ENCODE results near the gene SURF2.
"Not testable (repeated sequence)": the region's sequence is repeated elsewhere in the genome, so short reads cannot be mapped to it uniquely, and the experiment has no call there.

The SURF2 gene

GRCh38 chr9:133389562-133389961 lies 33.2 kb downstream of the SURF2 start:
- no peak for ATAC-seq
- Mint-ChIP-seq H3K27ac (no peak overlapping the region), H3K9me3 (peaks cover 3% of the 10 kb centered on the region), H3K4me3 (no peak overlapping the region), H3K27me3 (peaks cover 49% of the 10 kb centered on the region), H3K36me3 (no peaks in the 10 kb centered on the region), H3K4me1 (no peaks in the 10 kb centered on the region)

GRCh38 chr9:133390713-133391112 lies 34.4 kb downstream of the SURF2 start:
- Mint-ChIP-seq H3K4me1 (no peaks in the 10 kb centered on the region), H3K4me3 (no peak overlapping the region), H3K36me3 (no peaks in the 10 kb centered on the region), H3K9me3 (peaks cover 3% of the 10 kb centered on the region), H3K27ac (no peak overlapping the region), H3K27me3 (peaks cover 61% of the 10 kb centered on the region)
- no peak for ATAC-seq

GRCh38 chr9:133391449-133391848 lies 35.1 kb downstream of the SURF2 start:
- ATAC-seq, H3K27ac Mint-ChIP-seq, H3K4me3 Mint-ChIP-seq, H3K36me3 Mint-ChIP-seq, H3K4me1 Mint-ChIP-seq, H3K9me3 Mint-ChIP-seq: not testable (repeated sequence)
- peaks cover 62% of the 10 kb centered on the region for H3K27me3 Mint-ChIP-seq

GRCh38 chr9:133392308-133392707 lies 36.0 kb downstream of the SURF2 start:
- H3K4me3 Mint-ChIP-seq, H3K9me3 Mint-ChIP-seq, H3K4me1 Mint-ChIP-seq, H3K27ac Mint-ChIP-seq, ATAC-seq, H3K36me3 Mint-ChIP-seq: not testable (repeated sequence)
- H3K27me3 Mint-ChIP-seq: peaks cover 62% of the 10 kb centered on the region

GRCh38 chr9:133393399-133393798 lies 37.0 kb downstream of the SURF2 start:
- H3K36me3 Mint-ChIP-seq: no peaks in the 10 kb centered on the region
- no peak for ATAC-seq
- no peaks in the 10 kb centered on the region for H3K4me1 Mint-ChIP-seq
- no peak overlapping the region for H3K4me3 Mint-ChIP-seq
- H3K9me3 Mint-ChIP-seq: peaks cover 3% of the 10 kb centered on the region
- no peak overlapping the region for H3K27ac Mint-ChIP-seq
- H3K27me3 Mint-ChIP-seq: peaks cover 62% of the 10 kb centered on the region

GRCh38 chr9:133394687-133395271 lies 38.4 kb downstream of the SURF2 start:
- ATAC-seq: no peak
- H3K27ac Mint-ChIP-seq: no peak overlapping the region
- H3K9me3 Mint-ChIP-seq: peaks cover 3% of the 10 kb centered on the region
- H3K36me3 Mint-ChIP-seq: no peaks in the 10 kb centered on the region
- no peak overlapping the region for H3K4me3 Mint-ChIP-seq
- H3K27me3 Mint-ChIP-seq: peaks cover 55% of the 10 kb centered on the region
- no peaks in the 10 kb centered on the region for H3K4me1 Mint-ChIP-seq

GRCh38 chr9:133396952-133397351 lies 40.6 kb downstream of the SURF2 start:
- Mint-ChIP-seq H3K27ac (no peak overlapping the region), H3K27me3 (peaks cover 39% of the 10 kb centered on the region), H3K4me1 (no peaks in the 10 kb centered on the region), H3K4me3 (no peak overlapping the region), H3K36me3 (no peaks in the 10 kb centered on the region), H3K9me3 (peaks cover 3% of the 10 kb centered on the region)
- no peak for ATAC-seq

- Mint-ChIP-seq H3K9me3 (peaks cover under 1% of the 10 kb centered on the region), H3K36me3 (no peaks in the 10 kb centered on the region), H3K27ac (no peak overlapping the region), H3K4me3 (no peak overlapping the region), H3K4me1 (no peaks in the 10 kb centered on the region), H3K27me3 (peaks cover 35% of the 10 kb centered on the region)
- no peak for ATAC-seq
These were observed 41.0 kb downstream of the SURF2 start for GRCh38 chr9:133397370-133397769.

GRCh38 chr9:133397895-133398294 lies 41.5 kb downstream of the SURF2 start:
- Mint-ChIP-seq H3K27me3 (peaks cover 30% of the 10 kb centered on the region), H3K4me1 (no peaks in the 10 kb centered on the region), H3K4me3 (no peak overlapping the region), H3K9me3 (no peaks in the 10 kb centered on the region), H3K36me3 (no peaks in the 10 kb centered on the region), H3K27ac (no peak overlapping the region)
- no peak for ATAC-seq

- no peaks in the 10 kb centered on the region for H3K9me3 Mint-ChIP-seq
- H3K27me3 Mint-ChIP-seq: peaks cover 6% of the 10 kb centered on the region
- peaks cover 4% of the 10 kb centered on the region for H3K36me3 Mint-ChIP-seq
- no peak overlapping the region for H3K4me3 Mint-ChIP-seq
- H3K27ac Mint-ChIP-seq: no peak overlapping the region
- ATAC-seq: no peak
- peaks cover 7% of the 10 kb centered on the region for H3K4me1 Mint-ChIP-seq
These were observed 43.9 kb downstream of the SURF2 start for GRCh38 chr9:133400292-133400691.

GRCh38 chr9:133401588-133401987 lies 45.2 kb downstream of the SURF2 start:
- Mint-ChIP-seq H3K36me3 (peaks cover 16% of the 10 kb centered on the region), H3K9me3 (no peaks in the 10 kb centered on the region), H3K27me3 (no peaks in the 10 kb centered on the region), H3K27ac (no peak overlapping the region), H3K4me1 (peaks cover 10% of the 10 kb centered on the region), H3K4me3 (no peak overlapping the region)
- ATAC-seq: no peak

- H3K27me3 Mint-ChIP-seq: no peaks in the 10 kb centered on the region
- ATAC-seq: no peak
- peaks cover 21% of the 10 kb centered on the region for H3K4me1 Mint-ChIP-seq
- H3K9me3 Mint-ChIP-seq: no peaks in the 10 kb centered on the region
- H3K4me3 Mint-ChIP-seq: no peak overlapping the region
- no peak overlapping the region for H3K27ac Mint-ChIP-seq
- H3K36me3 Mint-ChIP-seq: peaks cover 27% of the 10 kb centered on the region
These were observed 46.3 kb downstream of the SURF2 start for GRCh38 chr9:133402689-133403088.

- H3K4me1 Mint-ChIP-seq: peaks cover 25% of the 10 kb centered on the region
- no peak overlapping the region for H3K4me3 Mint-ChIP-seq
- ATAC-seq: no peak
- peak overlapping the region; percentile 30 for H3K27ac Mint-ChIP-seq
- H3K9me3 Mint-ChIP-seq: no peaks in the 10 kb centered on the region
- no peaks in the 10 kb centered on the region for H3K27me3 Mint-ChIP-seq
- H3K36me3 Mint-ChIP-seq: peaks cover 31% of the 10 kb centered on the region
These were observed 47.6 kb downstream of the SURF2 start for GRCh38 chr9:133403766-133404453.

GRCh38 chr9:133404454-133405002 lies 48.2 kb downstream of the SURF2 start:
- Mint-ChIP-seq H3K27ac (peak overlapping the region; percentile 30), H3K4me3 (no peak overlapping the region), H3K36me3 (peaks cover 33% of the 10 kb centered on the region), H3K9me3 (no peaks in the 10 kb centered on the region), H3K4me1 (peaks cover 25% of the 10 kb centered on the region), H3K27me3 (no peaks in the 10 kb centered on the region)
- ATAC-seq: no peak

GRCh38 chr9:133405508-133406438 lies 49.4 kb downstream of the SURF2 start:
- Mint-ChIP-seq H3K9me3 (no peaks in the 10 kb centered on the region), H3K4me1 (peaks cover 25% of the 10 kb centered on the region), H3K27ac (no peak overlapping the region), H3K4me3 (no peak overlapping the region), H3K27me3 (no peaks in the 10 kb centered on the region), H3K36me3 (peaks cover 45% of the 10 kb centered on the region)
- ATAC-seq: no peak

Data from stimulated activated memory B cell treated with anti-CD40 and anti-IgM and Interleukin-4, amounts not matched to agents 10 μg/mL and 1 μg/mL and 100 μg/mL, for 72 hours (primary cell).